HEK293T (cell line): ENCODE results near the gene SH3BP5.

Source experiments
- CTCF ChIA-PET: fragments of 350-600 bp; formaldehyde crosslinking; extraction: SDS; loops from one replicate; lab custom pipeline; 2021; ENCODE audit warnings: antibody characterized with exemption, inconsistent platforms; lab: Yijun Ruan, JAX
- POLR2A ChIA-PET: fragments of 350-600 bp; formaldehyde crosslinking; extraction: SDS; loops from one replicate; lab custom pipeline; 2020; ENCODE audit warnings: antibody characterized with exemption, inconsistent platforms; lab: Yijun Ruan, JAX
- DNase-seq: peaks from one replicate; pipeline ENCODE4 v3.0.0; 2012; ENCODE audit warnings: mixed read lengths; ENCODE audit errors: extremely low spot score
- ARNT ChIP-seq: fragments of 450-650 bp; IDR thresholded peaks from 2 replicates; pipeline ENCODE4 v1.6.1; 2017; ENCODE audit warnings: mild to moderate bottlenecking
- BHLHE40 ChIP-seq: fragments of 450-650 bp; IDR thresholded peaks from 2 replicates; pipeline ENCODE4 v1.6.1; 2016; ENCODE audit warnings: mild to moderate bottlenecking, moderate library complexity, borderline replicate concordance
- CTBP1 ChIP-seq: fragments of 450-650 bp; IDR thresholded peaks from 2 replicates; pipeline ENCODE4 v1.6.1; 2016; ENCODE audit warnings: borderline replicate concordance
- ELF4 ChIP-seq: fragments of 450-650 bp; IDR thresholded peaks from 2 replicates; pipeline ENCODE4 v1.6.1; 2017; ENCODE audit warnings: antibody characterized with exemption
- FOXA1 ChIP-seq: fragments of 450-650 bp; IDR thresholded peaks from 2 replicates; pipeline ENCODE4 v1.6.1; 2016; ENCODE audit warnings: mild to moderate bottlenecking
- FOXK2 ChIP-seq: fragments of 450-650 bp; IDR thresholded peaks from 2 replicates; pipeline ENCODE4 v1.6.1; 2016; ENCODE audit warnings: mild to moderate bottlenecking
- FOXM1 ChIP-seq: fragments of 450-650 bp; IDR thresholded peaks from 2 replicates; pipeline ENCODE4 v1.6.1; 2017; ENCODE audit warnings: mild to moderate bottlenecking, borderline replicate concordance
- HDGF ChIP-seq: fragments of 450-650 bp; IDR thresholded peaks from 2 replicates; pipeline ENCODE4 v1.6.1; 2017; ENCODE audit warnings: antibody characterized with exemption, borderline replicate concordance
- L3MBTL2 ChIP-seq: fragments of 450-650 bp; conservative IDR thresholded peaks from 2 replicates; pipeline ENCODE4 v1.6.1; 2016; ENCODE audit warnings: mild to moderate bottlenecking
- LEF1 ChIP-seq: fragments of 450-650 bp; IDR thresholded peaks from 2 replicates; pipeline ENCODE4 v1.6.1; 2017; ENCODE audit warnings: mild to moderate bottlenecking, borderline replicate concordance
- NFRKB ChIP-seq: fragments of 450-650 bp; IDR thresholded peaks from 2 replicates; pipeline ENCODE4 v1.6.1; 2016; ENCODE audit warnings: mild to moderate bottlenecking, moderate library complexity
- PKNOX1 ChIP-seq: fragments of 450-650 bp; IDR thresholded peaks from 2 replicates; pipeline ENCODE4 v1.6.1; 2016
- SP1 ChIP-seq: fragments of 450-650 bp; IDR thresholded peaks from 2 replicates; pipeline ENCODE4 v1.6.1; 2017
- SUZ12 ChIP-seq: fragments of 450-650 bp; IDR thresholded peaks from 2 replicates; pipeline ENCODE4 v1.6.1; 2016; ENCODE audit warnings: mild to moderate bottlenecking
- TARDBP ChIP-seq: fragments of 450-650 bp; IDR thresholded peaks from 2 replicates; pipeline ENCODE4 v1.6.1; 2016
- ZNF384 ChIP-seq: fragments of 450-650 bp; IDR thresholded peaks from 2 replicates; pipeline ENCODE4 v1.6.1; 2016

SH3BP5 gene

DNA sequence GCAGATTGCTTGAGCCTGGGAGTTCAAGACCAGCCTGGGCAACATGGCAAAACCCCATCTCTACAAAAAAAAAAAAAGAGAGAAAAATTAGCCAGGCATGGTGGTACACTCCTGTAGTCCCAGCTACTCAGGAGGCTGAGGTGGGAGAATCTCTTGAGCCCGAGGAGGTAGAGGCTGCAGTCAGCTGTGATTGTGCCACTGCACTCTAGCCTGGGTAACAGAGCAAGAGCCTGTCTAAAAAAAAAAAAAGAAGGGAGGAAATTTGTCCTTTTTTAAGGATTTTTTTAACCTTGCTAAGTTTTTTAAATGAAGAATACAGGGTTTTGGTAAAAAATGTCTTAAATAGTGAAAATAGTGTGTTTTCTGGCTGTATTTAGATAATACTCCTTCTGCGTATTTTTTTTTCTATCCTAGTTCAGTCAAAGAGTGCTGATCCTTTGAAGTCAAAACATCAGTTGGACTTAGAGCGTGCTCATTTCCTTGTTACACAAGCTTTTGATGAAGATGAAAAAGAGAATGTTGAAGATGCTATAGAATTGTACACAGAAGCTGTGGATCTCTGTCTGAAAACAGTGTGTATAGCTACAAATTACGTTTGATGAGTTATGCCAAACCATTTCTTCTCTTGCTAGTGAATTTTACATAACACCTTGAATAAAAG, 115.2 kb downstream of the SH3BP5 start:
- ChIA-PET POLR2A (interaction anchor here (0.9 kb wide), 1 partner anchor 11 kb away, joined by 4 read pairs; the partner anchor contains the start of gene CAPN7), CTCF (no interaction called here)
- no peak for TF ChIP-seq CTBP1
- TF ChIP-seq HDGF, result no peak
- no peak for TF ChIP-seq PKNOX1
- TF ChIP-seq FOXK2, result no peak
- no peak for TF ChIP-seq L3MBTL2
- TF ChIP-seq FOXA1, result no peak
- TF ChIP-seq ARNT, result no peak
- TF ChIP-seq SUZ12, result no peak
- no peak for TF ChIP-seq SP1
- no peak for TF ChIP-seq FOXM1
- no peak for TF ChIP-seq TARDBP
- TF ChIP-seq BHLHE40, result no peak
- no peak for TF ChIP-seq NFRKB
- no peak for TF ChIP-seq ELF4
- no peak for TF ChIP-seq ZNF384
- no peak for TF ChIP-seq LEF1

DNA sequence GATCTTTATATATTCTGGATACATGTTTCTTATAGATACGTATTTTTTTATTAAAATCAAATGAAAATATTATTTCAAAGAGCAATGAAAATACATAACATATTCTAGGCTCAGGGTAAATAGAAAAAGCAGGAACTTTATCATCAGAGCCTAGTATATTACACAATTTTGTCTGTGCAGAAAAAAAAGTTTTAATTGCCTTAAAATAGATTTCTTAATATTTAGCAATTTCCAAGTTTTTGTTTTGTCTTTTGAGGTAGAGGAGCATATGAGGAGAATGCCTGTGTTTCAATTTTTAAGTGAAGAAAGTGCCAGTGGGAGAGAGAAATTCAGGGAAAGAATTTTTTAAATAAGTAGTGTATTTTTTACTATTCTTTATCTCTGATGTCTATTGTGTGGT, 115.9 kb downstream of the SH3BP5 start:
- no peak for TF ChIP-seq TARDBP
- no peak for TF ChIP-seq HDGF
- TF ChIP-seq NFRKB, result no peak
- TF ChIP-seq L3MBTL2, result no peak
- no peak for TF ChIP-seq BHLHE40
- no peak for TF ChIP-seq SUZ12
- DNase-seq, result no peak
- CTCF ChIA-PET, result interaction anchor here (0.6 kb wide), 1 partner anchor 350 kb away, joined by 10 read pairs; no protein-coding TSS in a partner anchor
- POLR2A ChIA-PET, result no interaction called here

More for the DNA sequence above, 115.2 kb downstream of the SH3BP5 start:
- DNase-seq, result no peak

DNA sequence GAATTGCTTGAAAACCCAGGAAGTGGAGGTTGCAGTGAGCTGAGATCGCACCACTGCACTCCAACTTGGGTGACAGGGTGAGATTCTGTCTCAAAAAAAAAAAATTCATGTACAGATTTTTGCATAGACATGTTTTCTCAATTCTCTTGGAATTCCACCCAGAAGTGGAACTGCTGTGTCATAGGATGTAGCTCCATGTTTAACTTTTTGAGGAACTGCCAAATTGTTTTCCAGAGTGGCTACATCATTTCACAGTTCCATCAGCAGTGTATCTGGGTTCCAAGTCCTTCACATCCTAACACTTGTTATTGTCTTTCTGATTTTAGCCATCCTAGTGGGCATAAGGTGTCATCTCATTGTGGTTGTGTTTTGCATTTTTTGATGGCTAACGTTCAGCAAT, 116.4 kb downstream of the SH3BP5 start:
- ChIA-PET CTCF (interaction anchor here (0.6 kb wide), 1 partner anchor 351 kb away, joined by 10 read pairs; no protein-coding TSS in a partner anchor), POLR2A (no interaction called here)
- no peak for DNase-seq
- TF ChIP-seq ELF4 (no peak), ARNT (no peak), ZNF384 (no peak), SP1 (no peak), FOXK2 (no peak), SUZ12 (no peak), FOXM1 (no peak), PKNOX1 (no peak), CTBP1 (no peak), LEF1 (no peak), HDGF (no peak), TARDBP (no peak), FOXA1 (no peak), NFRKB (no peak), BHLHE40 (no peak), L3MBTL2 (no peak)

DNA sequence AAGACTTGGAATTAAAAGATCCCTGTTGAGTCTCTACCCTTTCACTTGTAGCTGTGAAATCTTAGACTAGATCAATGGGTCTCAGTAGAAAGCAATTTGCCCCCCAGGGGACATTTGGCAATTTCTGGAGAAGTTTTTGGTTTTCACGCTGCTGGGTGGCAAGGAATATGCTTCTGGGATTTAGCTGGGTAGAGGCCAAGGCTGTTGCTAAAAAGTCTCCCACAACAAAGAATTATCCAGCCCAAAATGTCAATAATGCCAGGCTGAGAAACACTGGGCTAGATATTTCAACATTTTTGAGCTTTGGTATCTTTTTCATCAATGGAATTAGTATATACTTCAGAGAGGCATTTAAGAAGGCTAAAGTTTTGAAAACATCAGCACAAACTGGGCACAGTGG, 117.6 kb downstream of the SH3BP5 start:
- TF ChIP-seq FOXA1 (no peak), NFRKB (no peak), TARDBP (no peak), ARNT (no peak), LEF1 (no peak), ELF4 (no peak), FOXM1 (no peak), CTBP1 (no peak), L3MBTL2 (no peak), ZNF384 (no peak)
- ChIA-PET POLR2A (no interaction called here), CTCF (no interaction called here)
- no peak for DNase-seq

GRCh38 chr3:15211937-15212336, 120.4 kb downstream of the SH3BP5 start:
- ChIA-PET CTCF (interaction anchor here (0.5 kb wide), 1 partner anchor 994 kb away, joined by 3 read pairs; no protein-coding TSS in a partner anchor), POLR2A (no interaction called here)
- DNase-seq, result no peak
- no peak for TF ChIP-seq NFRKB
- TF ChIP-seq ARNT, result no peak
- no peak for TF ChIP-seq FOXM1
- TF ChIP-seq SUZ12, result no peak
- TF ChIP-seq ZNF384, result no peak

DNA sequence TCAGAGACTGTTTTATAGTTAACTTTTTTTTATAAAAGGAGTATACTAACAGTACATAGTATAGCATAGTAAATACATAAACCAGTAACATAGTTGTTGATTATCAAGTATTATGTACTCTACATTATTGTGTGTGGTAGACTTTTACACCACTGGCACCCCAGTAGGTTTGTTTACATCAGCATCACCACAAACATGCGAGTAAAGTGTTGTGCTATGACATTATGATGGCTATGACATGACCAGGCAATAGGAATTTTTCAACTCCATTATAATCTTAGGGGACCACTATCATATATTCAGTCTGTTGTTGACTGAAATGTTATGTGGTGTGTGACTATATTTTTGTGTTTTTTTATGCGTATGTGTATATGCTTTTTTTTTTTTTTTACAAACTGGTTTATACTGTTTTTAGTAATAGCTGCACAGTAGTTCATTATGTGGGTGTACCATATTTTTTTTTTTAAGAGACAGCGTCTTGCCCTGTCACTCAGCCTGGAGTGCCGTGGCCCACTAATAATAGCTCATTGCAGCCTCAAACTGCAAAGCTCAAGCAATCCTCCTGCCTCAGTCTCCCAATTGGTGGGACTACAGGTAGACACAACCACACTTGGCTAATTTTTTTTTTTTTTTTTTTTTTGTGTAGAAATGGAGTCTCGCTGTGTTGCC, 124.4 kb downstream of the SH3BP5 start:
- ChIA-PET POLR2A (interaction anchor here (0.9 to 1.2 kb wide), 3 partner anchors 12 to 91 kb away, joined by 3 to 4 read pairs (median 3); no protein-coding TSS in a partner anchor), CTCF (no interaction called here)
- no peak for TF ChIP-seq ELF4
- peak; percentile 59 for TF ChIP-seq PKNOX1
- no peak for DNase-seq
